Esophagus (tissue), 2 donors: ENCODE results near the gene ATAD3A. TPM values are rescaled to one million over a fixed set of nuclear protein-coding genes. Genes with fewer than 3 reads are reported as not detected.
"Not testable (repeated sequence)": the region's sequence is repeated elsewhere in the genome, so short reads cannot be mapped to it uniquely, and the experiment has no call there.

Experiments
- H3K27ac ChIP-seq, 2 donors: one replicate each; pipeline ENCODE4 v1.5.1; 2013; ENCODE audit warnings: low read depth in 2 of 2, mild to moderate bottlenecking in 2 of 2, inconsistent platforms in 1 of 2, low read length in 1 of 2, moderate library complexity in 1 of 2
- H3K27me3 ChIP-seq, 2 donors: one replicate each; pipeline ENCODE4 v1.6.1; 2013; ENCODE audit warnings: low read length in 2 of 2, control low read depth in 1 of 2, mild to moderate bottlenecking in 1 of 2; ENCODE audit not compliant: insufficient read depth in 2 of 2, control insufficient read depth in 1 of 2
- H3K36me3 ChIP-seq, 2 donors: one replicate each; pipeline ENCODE4 v1.6.1; 2013; ENCODE audit warnings: low read length in 1 of 2; ENCODE audit not compliant: control insufficient read depth in 2 of 2, insufficient read depth in 2 of 2
- H3K4me1 ChIP-seq, 2 donors: one replicate each; pipeline ENCODE4 v1.6.1; 2013; ENCODE audit warnings: low read length in 1 of 2; ENCODE audit not compliant: control insufficient read depth in 2 of 2, insufficient read depth in 2 of 2
- H3K4me3 ChIP-seq, 2 donors: one replicate each; pipeline ENCODE4 v1.5.1; 2013; ENCODE audit warnings: low read length in 2 of 2, mild to moderate bottlenecking in 2 of 2, low read depth in 1 of 2, moderate library complexity in 1 of 2
- H3K9me3 ChIP-seq, 2 donors: one replicate each; pipeline ENCODE4 v1.6.1; 2013; ENCODE audit warnings: mild to moderate bottlenecking in 2 of 2, low read depth in 1 of 2, low read length in 1 of 2, moderate library complexity in 1 of 2; ENCODE audit not compliant: control insufficient read depth in 2 of 2, insufficient read depth in 1 of 2
- WGBS, 2 donors: extraction: QIAGEN DNeasy Blood & Tissue Kit; methylation state at CpG; one replicate each; pipeline ENCODE4 v1.1.7; 2013; 5-methylcytosine and 5-hydroxymethylcytosine counted together
- polyA plus RNA-seq, 2 donors: library from polyadenylated mRNA; stranded (reverse); fragments of 200-250 nt; gene quantifications; one replicate each; pipeline ENCODE4 v1.2.3, GENCODE V29; 2013
- donor health status: healthy with polysubstance abuse.
- donor health status: Bipolar disorder and iron deficiency.

Gene ATAD3A
- polyA plus RNA-seq, 2 donors, result 25.4 to 26.1 TPM

- no peaks in the 10 kb centered on the region for H3K27me3 ChIP-seq
- WGBS, 2 donors, result 95% methylated on average over 16 of the region's 16 CpGs
- H3K4me1 ChIP-seq, result no peaks in the 10 kb centered on the region
- peaks cover 4 to 38% of the 10 kb centered on the region in 2 donors for H3K36me3 ChIP-seq
- H3K4me3 ChIP-seq, result no peak overlapping the region
- no peak overlapping the region for H3K27ac ChIP-seq
- H3K9me3 ChIP-seq, result peaks cover 0 to 6% of the 10 kb centered on the region in 2 donors
Measured at GRCh38 chr1:1489231-1489630, 22.7 kb upstream of the ATAD3A start.

GRCh38 chr1:1489861-1490260 lies 22.1 kb upstream of the ATAD3A start:
- WGBS, 2 donors, result 93 to 96% methylated on average over 19 of the region's 19 CpGs
- no peak overlapping the region for H3K4me3 ChIP-seq
- no peaks in the 10 kb centered on the region for H3K4me1 ChIP-seq
- H3K36me3 ChIP-seq, result peaks cover 4 to 38% of the 10 kb centered on the region in 2 donors
- H3K9me3 ChIP-seq, result peaks cover 0 to 6% of the 10 kb centered on the region in 2 donors
- H3K27ac ChIP-seq, result no peak overlapping the region
- no peaks in the 10 kb centered on the region for H3K27me3 ChIP-seq

- no peak overlapping the region for H3K27ac ChIP-seq
- no peaks in the 10 kb centered on the region for H3K4me1 ChIP-seq
- H3K27me3 ChIP-seq, result no peaks in the 10 kb centered on the region
- WGBS, 2 donors, result 93 to 96% methylated on average over 18 to 21 of the region's 25 CpGs
- H3K36me3 ChIP-seq, result peaks cover 4 to 42% of the 10 kb centered on the region in 2 donors
- no peak overlapping the region for H3K4me3 ChIP-seq
- H3K9me3 ChIP-seq, result peaks cover 0 to 6% of the 10 kb centered on the region in 2 donors
Measured at GRCh38 chr1:1490633-1491230, 21.2 kb upstream of the ATAD3A start.

GRCh38 chr1:1491601-1492000 lies 20.4 kb upstream of the ATAD3A start:
- H3K27me3 ChIP-seq, result no peaks in the 10 kb centered on the region
- no peaks in the 10 kb centered on the region for H3K4me1 ChIP-seq
- peaks cover 0 to 6% of the 10 kb centered on the region in 2 donors for H3K9me3 ChIP-seq
- peaks cover 4 to 45% of the 10 kb centered on the region in 2 donors for H3K36me3 ChIP-seq
- H3K4me3 ChIP-seq, result no peak overlapping the region
- no peak overlapping the region for H3K27ac ChIP-seq
- whole genome bisulfite sequencing, 2 donors, result 97 to 98% methylated on average over 10 of the region's 10 CpGs

- H3K4me3 ChIP-seq, H3K9me3 ChIP-seq, H3K27ac ChIP-seq, H3K27me3 ChIP-seq, H3K4me1 ChIP-seq: not testable (repeated sequence)
- WGBS, 2 donors, result 98 to 99% methylated on average over 19 to 22 of the region's 22 CpGs
- peaks cover 4 to 34% of the 10 kb centered on the region in 2 donors for H3K36me3 ChIP-seq
Measured at GRCh38 chr1:1494311-1494710, 17.7 kb upstream of the ATAD3A start.

- H3K4me3 ChIP-seq, H3K27me3 ChIP-seq, H3K9me3 ChIP-seq, H3K27ac ChIP-seq, H3K4me1 ChIP-seq: not testable (repeated sequence)
- H3K36me3 ChIP-seq, result peaks cover 0 to 23% of the 10 kb centered on the region in 2 donors
- WGBS, 2 donors, result 89 to 96% methylated on average over 17 to 18 of the region's 18 CpGs
Measured at GRCh38 chr1:1495461-1495975, 16.4 kb upstream of the ATAD3A start.

GRCh38 chr1:1504777-1505365 lies 7.1 kb upstream of the ATAD3A start:
- not testable (repeated sequence) for H3K36me3 ChIP-seq, H3K4me1 ChIP-seq, H3K4me3 ChIP-seq, H3K9me3 ChIP-seq, H3K27me3 ChIP-seq
- 24 to 25% methylated on average over 16 of the region's 16 CpGs for WGBS, 2 donors
- H3K27ac ChIP-seq, result peak overlapping the region in 1 of 2 donors; percentile 81

- H3K27ac ChIP-seq, result peak overlapping the region in 1 of 2 donors; percentile 81
- H3K27me3 ChIP-seq, H3K36me3 ChIP-seq, H3K9me3 ChIP-seq, H3K4me3 ChIP-seq, H3K4me1 ChIP-seq: not testable (repeated sequence)
- 13 to 21% methylated on average over 13 to 17 of the region's 22 CpGs for WGBS, 2 donors
Measured at GRCh38 chr1:1505366-1505798, 6.6 kb upstream of the ATAD3A start.

GRCh38 chr1:1505801-1506200 lies 6.2 kb upstream of the ATAD3A start:
- not testable (repeated sequence) for H3K27me3 ChIP-seq, H3K9me3 ChIP-seq, H3K4me1 ChIP-seq, H3K4me3 ChIP-seq, H3K36me3 ChIP-seq
- H3K27ac ChIP-seq, result peak overlapping the region in 1 of 2 donors; percentile 76
- 47 to 58% methylated on average over 5 of the region's 5 CpGs for WGBS, 2 donors

GRCh38 chr1:1507305-1507704 lies 4.7 kb upstream of the ATAD3A start:
- no peak overlapping the region for H3K27ac ChIP-seq
- no peaks in the 10 kb centered on the region for H3K9me3 ChIP-seq
- no peaks in the 10 kb centered on the region for H3K27me3 ChIP-seq
- H3K4me1 ChIP-seq, result peaks cover 0 to 2% of the 10 kb centered on the region in 2 donors
- H3K36me3 ChIP-seq, result no peaks in the 10 kb centered on the region
- WGBS, 2 donors, result 91 to 93% methylated on average over 4 of the region's 4 CpGs
- H3K4me3 ChIP-seq, result no peak overlapping the region
